Activated B cell treated with CpG ODN at 0.5 μM for 24 hours (primary cell): Measurements from ENCODE around the gene ADAM17. TPM values are rescaled to one million over a fixed set of nuclear protein-coding genes. Genes with fewer than 3 reads are reported as not detected.
A peak's percentile ranks its signal among the peaks of the same experiment; 100 is the strongest.
"Not testable (repeated sequence)": the region's sequence is repeated elsewhere in the genome, so short reads cannot be mapped to it uniquely, and the experiment has no call there.

Experiments
- ATAC-seq: fragments of 200-7000 bp; cut with Tn5 transposase; one replicate; pipeline ENCODE4 v1.10.0; 2021; ENCODE audit warnings: low read depth, mild to moderate bottlenecking, moderate library complexity
- CTCF ChIA-PET: fragments of 350-600 bp; sonication (Branson Sonifier 250); formaldehyde crosslinking; loops from one replicate; lab custom pipeline; 2021; ENCODE audit warnings: antibody characterized with exemption; lab: Charles Lee
- POLR2A ChIA-PET: fragments of 350-600 bp; sonication (Branson Sonifier 250); formaldehyde crosslinking; loops from one replicate; lab custom pipeline; 2021; ENCODE audit warnings: antibody characterized with exemption; lab: Charles Lee
- DNase-seq: peaks from one replicate; pipeline ENCODE4 v3.0.0; 2022
- H3K27ac Mint-ChIP-seq: one replicate; pipeline ENCODE4 v1.8.0; 2020; ENCODE audit warnings: mixed read lengths
- H3K27me3 Mint-ChIP-seq: one replicate; pipeline ENCODE4 v1.8.0; 2021; ENCODE audit warnings: mixed read lengths
- H3K36me3 Mint-ChIP-seq: one replicate; pipeline ENCODE4 v1.8.0; 2021; ENCODE audit warnings: low read depth, mixed read lengths
- H3K4me1 Mint-ChIP-seq: one replicate; pipeline ENCODE4 v1.8.0; 2021; ENCODE audit warnings: mixed read lengths
- H3K4me3 Mint-ChIP-seq: one replicate; pipeline ENCODE4 v1.8.0; 2020; ENCODE audit warnings: mild to moderate bottlenecking, mixed read lengths
- H3K9me3 Mint-ChIP-seq: one replicate; pipeline ENCODE4 v1.8.0; 2020; ENCODE audit warnings: mixed read lengths
- CTCF ChIP-seq: fragments of 200-600 bp; IDR thresholded peaks from one replicate; pipeline ENCODE4 v1.8.0; 2022; ENCODE audit warnings: antibody characterized with exemption, mild to moderate bottlenecking
- intact Hi-C: fragments of 100-400 bp; cut with micrococcal nuclease; formaldehyde crosslinking; loops from one replicate; pipeline ENCODE4 v1.15.1; 2024
- total RNA-seq: library from RNA; stranded (reverse); gene quantifications from 2 replicates; pipeline ENCODE4 v1.2.3, GENCODE V29; 2022

Gene ADAM17
- total RNA-seq, 1 donor from 2014 or later = 39.5 TPM

- no peak for DNase-seq
- H3K4me1 Mint-ChIP-seq = peaks cover 50% of the 10 kb centered on the region
- no peaks in the 10 kb centered on the region for H3K9me3 Mint-ChIP-seq
- peaks cover 18% of the 10 kb centered on the region for H3K36me3 Mint-ChIP-seq
- TF ChIP-seq CTCF = no peak
- POLR2A ChIA-PET = interaction anchor here (0.6 to 3.4 kb wide), 27 partner anchors 8 to 1253 kb away, joined by 3 to 74 read pairs (median 4); partner anchors contain the start of genes CPSF3, IAH1, ITGB1BP1 and TAF1B
- CTCF ChIA-PET = interaction anchor here (1.1 to 2.7 kb wide), 5 partner anchors 8 to 83 kb away, joined by 3 to 17 read pairs (median 3); no protein-coding TSS in a partner anchor
- H3K27ac Mint-ChIP-seq = peak overlapping the region; percentile 98
- peak; percentile 35 for ATAC-seq
- H3K27me3 Mint-ChIP-seq = no peaks in the 10 kb centered on the region
- peak overlapping the region; percentile 96 for H3K4me3 Mint-ChIP-seq
- intact Hi-C loops = loop anchor here (2.0 to 5.0 kb wide), 4 partner anchors 36 to 891 kb away; partner anchors contain the start of genes GRHL1, IAH1 and ODC1
Measured at GRCh38 chr2:9556121-9556743, 602 bp upstream of the ADAM17 start.

GRCh38 chr2:9554921-9555296, 721 bp downstream of the ADAM17 start:
- ATAC-seq (no peak), DNase-seq (no peak)
- Mint-ChIP-seq H3K27me3 (no peaks in the 10 kb centered on the region), H3K36me3 (peaks cover 18% of the 10 kb centered on the region), H3K9me3 (no peaks in the 10 kb centered on the region), H3K4me3 (peak overlapping the region; percentile 96), H3K4me1 (peaks cover 57% of the 10 kb centered on the region), H3K27ac (peak overlapping the region; percentile 98)
- intact Hi-C loops = loop anchor here (1.0 to 5.0 kb wide), 9 partner anchors 16 to 892 kb away; partner anchors contain the start of genes CPSF3, GRHL1, ITGB1BP1 and KLF11
- POLR2A ChIA-PET = interaction anchor here (1.1 to 3.4 kb wide), 13 partner anchors 10 to 475 kb away, joined by 3 to 74 read pairs (median 17); partner anchors contain the start of genes CPSF3, IAH1, ITGB1BP1 and TAF1B
- no peak for TF ChIP-seq CTCF
- CTCF ChIA-PET = interaction anchor here (0.6 to 2.7 kb wide), 4 partner anchors 10 to 80 kb away, joined by 3 to 17 read pairs (median 4); no protein-coding TSS in a partner anchor

GRCh38 chr2:9552219-9553178, 3.1 kb downstream of the ADAM17 start:
- Mint-ChIP-seq H3K27ac (peak overlapping the region; percentile 86), H3K9me3 (no peaks in the 10 kb centered on the region), H3K4me1 (peaks cover 77% of the 10 kb centered on the region), H3K27me3 (no peaks in the 10 kb centered on the region), H3K4me3 (peak overlapping the region; percentile 56), H3K36me3 (peaks cover 14% of the 10 kb centered on the region)
- CTCF ChIA-PET = no interaction called here
- intact Hi-C loops = no loop called here
- TF ChIP-seq CTCF = no peak
- ATAC-seq = no peak
- no peak for DNase-seq
- POLR2A ChIA-PET = interaction anchor here (0.7 to 1.0 kb wide), 4 partner anchors 10 to 81 kb away, joined by 4 to 8 read pairs (median 5); partner anchors contain the start of gene YWHAQ

DNA sequence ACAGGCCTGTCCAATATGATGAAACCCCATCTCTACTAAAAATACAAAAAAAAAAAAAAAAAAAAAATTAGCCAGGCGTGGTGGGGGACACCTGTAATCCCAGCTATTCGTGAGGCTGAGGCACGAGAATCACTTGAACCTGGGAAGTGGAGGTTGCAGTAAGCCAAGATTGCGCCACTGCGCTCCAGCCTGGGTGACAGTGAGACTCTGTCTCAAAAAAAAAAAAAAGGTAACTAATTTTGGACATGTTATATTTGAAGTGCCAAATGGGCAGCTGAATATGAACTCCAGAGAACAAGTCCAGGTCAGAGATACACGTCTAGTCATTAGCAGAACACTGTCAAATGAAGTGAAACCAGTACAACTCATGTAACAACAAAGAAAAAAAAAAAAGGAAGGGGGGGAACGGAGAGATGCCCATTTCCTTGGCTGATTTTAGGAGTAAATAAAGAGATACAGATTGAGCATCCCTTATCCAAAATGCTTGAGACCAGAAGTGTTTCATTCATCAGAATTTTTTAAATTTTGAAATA, 4.7 kb downstream of the ADAM17 start:
- H3K27me3 Mint-ChIP-seq, DNase-seq, H3K9me3 Mint-ChIP-seq, intact Hi-C loops, CTCF ChIA-PET: not testable (repeated sequence)
- H3K36me3 Mint-ChIP-seq = peaks cover 11% of the 10 kb centered on the region
- ATAC-seq = peak; percentile 4
- H3K4me1 Mint-ChIP-seq = peaks cover 80% of the 10 kb centered on the region
- POLR2A ChIA-PET = interaction anchor here (0.7 to 1.9 kb wide), 6 partner anchors 11 to 410 kb away, joined by 3 to 21 read pairs (median 4); partner anchors contain the start of gene YWHAQ
- H3K4me3 Mint-ChIP-seq = peak overlapping the region; percentile 59
- H3K27ac Mint-ChIP-seq = peak overlapping the region; percentile 86

- Mint-ChIP-seq H3K4me1 (peaks cover 85% of the 10 kb centered on the region), H3K27ac (peak overlapping the region; percentile 86), H3K4me3 (peak overlapping the region; percentile 36), H3K27me3 (no peaks in the 10 kb centered on the region), H3K36me3 (peaks cover 4% of the 10 kb centered on the region), H3K9me3 (no peaks in the 10 kb centered on the region)
- TF ChIP-seq CTCF = no peak
- ChIA-PET POLR2A (interaction anchor here (0.6 to 1.9 kb wide), 3 partner anchors 10 to 81 kb away, joined by 3 to 14 read pairs (median 4); partner anchors contain the start of gene YWHAQ), CTCF (interaction anchor here (1.1 kb wide), 1 partner anchor 10 kb away, joined by 3 read pairs; no protein-coding TSS in a partner anchor)
- ATAC-seq (peak; percentile 25), DNase-seq (no peak)
- intact Hi-C loops = no loop called here
Measured at GRCh38 chr2:9549420-9549819, 6.2 kb downstream of the ADAM17 start.
